HG03064 (cell line): ENCODE data around the gene BACE1-AS.
"Not testable (repeated sequence)": the region's sequence is repeated elsewhere in the genome, so short reads cannot be mapped to it uniquely, and the experiment has no call there.

ENCODE experiments used
- ATAC-seq: cut with Tn5 transposase; IDR thresholded peaks from one replicate; pipeline ENCODE4 v1.9.1; 2021; ENCODE audit warnings: low read depth; ENCODE audit not compliant: unreplicated experiment

BACE1-AS gene

DNA sequence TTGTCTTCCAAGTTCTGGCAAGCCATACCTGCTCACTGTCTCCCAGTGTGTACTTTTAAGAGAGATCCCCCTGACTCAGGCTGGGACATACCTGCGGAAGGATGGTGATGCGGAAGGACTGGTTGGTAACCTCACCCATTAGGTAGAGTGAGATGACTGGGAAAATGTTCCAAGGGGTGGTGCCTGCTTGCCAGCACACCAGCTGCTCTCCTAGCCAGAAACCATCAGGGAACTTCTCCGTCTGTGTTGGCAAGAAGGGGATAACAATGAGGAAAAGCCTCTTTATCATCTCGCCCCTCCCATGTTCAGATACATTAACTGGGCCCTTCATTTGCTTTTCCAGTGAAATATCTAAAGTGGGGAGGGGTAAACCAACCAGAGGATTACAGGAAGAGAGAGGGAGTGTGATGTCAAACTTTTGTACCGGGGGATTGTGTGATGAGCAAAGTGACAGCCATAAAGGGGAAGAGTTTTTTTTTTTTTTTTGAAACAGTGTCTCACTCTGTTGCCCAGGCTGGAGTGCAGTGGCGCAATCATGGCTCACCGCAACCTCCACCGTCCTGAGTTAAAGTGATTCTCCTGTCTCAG is at the start of gene BACE1-AS:
TSS of gene BACE1-AS (plus strand) at position 538 of the 588 bp plus-strand sequence.
- no peak for ATAC-seq

DNA sequence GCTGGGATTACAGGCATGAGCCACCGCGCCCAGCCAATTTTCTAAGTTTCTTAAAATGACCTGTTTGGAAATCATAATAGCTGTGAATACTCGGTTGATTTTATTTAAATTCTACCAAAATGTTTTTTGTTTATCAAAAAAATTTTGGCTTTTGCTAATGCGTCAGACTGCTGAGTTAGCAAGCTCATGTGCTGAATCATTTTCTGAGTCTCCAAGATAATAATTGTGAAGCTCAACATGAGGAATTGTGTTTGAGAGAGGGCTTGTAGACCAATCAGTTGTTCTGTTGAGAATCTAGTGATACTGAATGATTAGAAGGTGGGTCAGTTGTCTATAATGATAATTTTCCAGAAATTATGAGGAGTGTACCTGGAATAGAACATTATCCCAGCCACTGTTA is 42.8 kb upstream of the BACE1-AS start:
- no peak for ATAC-seq

DNA sequence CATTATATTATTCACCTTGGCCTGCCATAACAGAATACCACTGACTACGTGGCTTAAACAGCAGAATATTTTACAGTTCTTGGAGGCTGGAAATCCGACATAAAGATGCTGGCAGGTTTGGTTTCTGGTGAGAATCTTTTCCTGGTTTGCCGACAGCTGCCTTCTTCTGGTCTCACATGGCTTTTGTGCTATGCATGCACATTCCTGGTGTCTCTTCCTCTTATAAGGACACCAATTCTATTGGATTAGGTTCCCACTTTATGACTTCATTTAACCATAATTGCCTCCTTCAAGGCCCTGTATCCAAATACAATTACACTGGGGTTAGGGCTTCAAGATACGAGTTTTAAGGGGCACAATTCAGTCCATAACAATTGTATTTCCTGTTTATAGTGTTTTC is 41.6 kb upstream of the BACE1-AS start:
- ATAC-seq: no peak

DNA sequence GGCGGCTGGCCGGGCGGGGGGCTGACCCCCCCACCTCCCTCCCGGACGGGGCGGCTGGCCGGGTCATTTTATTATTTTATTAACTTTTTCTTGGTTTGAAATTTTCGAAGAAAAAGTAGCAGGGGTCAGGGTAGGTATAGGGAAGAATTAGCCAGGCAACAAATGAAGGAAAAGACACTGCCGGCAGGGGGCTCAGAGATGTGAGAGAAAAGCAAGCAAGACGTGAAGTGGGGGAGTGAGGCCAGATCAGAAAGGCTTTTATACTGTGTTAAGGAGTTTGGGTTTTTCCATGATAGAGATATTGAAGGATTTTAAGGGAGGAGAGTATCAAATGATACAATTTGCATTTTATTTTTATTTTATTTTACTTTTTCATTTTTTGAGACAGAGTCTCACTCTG is 39.6 kb upstream of the BACE1-AS start:
- no peak for ATAC-seq

DNA sequence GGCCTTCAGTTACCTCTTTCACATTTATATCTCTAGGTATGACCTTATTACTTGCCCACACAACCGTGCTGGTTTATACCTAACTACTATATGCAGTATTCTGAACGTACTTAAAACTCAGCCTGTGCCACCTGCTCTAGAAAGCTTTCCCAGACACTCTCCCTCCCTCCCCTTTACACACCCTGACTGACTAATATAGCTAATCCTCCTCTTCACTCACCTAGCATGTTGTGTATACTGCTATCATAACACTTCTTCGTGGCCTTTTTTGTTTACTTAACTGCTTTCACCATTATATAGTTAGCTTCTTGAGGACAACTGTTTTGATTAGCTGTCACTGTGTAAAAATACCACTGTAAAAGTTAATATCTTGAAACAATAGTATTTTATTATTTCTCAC is 35.2 kb upstream of the BACE1-AS start:
- ATAC-seq: no peak

DNA sequence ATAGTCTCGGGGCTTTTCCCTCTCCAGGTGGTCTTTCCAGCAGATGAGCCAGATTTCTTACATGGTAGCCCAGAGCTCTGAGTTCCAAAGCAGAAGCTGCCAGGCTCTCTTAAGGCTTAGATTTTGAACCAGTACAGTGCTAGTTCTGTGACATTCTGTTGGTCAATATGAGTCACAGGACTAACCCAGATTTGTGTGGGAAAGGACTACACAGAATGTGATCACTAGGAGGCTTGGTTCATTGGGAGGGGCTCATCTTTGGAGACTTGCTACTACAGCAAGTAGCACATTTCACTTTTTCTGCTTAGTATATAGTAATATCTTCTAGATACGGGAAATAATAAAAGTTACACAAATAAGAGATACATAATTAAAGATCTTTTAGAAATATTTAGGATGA is 34.6 kb upstream of the BACE1-AS start:
- no peak for ATAC-seq

DNA sequence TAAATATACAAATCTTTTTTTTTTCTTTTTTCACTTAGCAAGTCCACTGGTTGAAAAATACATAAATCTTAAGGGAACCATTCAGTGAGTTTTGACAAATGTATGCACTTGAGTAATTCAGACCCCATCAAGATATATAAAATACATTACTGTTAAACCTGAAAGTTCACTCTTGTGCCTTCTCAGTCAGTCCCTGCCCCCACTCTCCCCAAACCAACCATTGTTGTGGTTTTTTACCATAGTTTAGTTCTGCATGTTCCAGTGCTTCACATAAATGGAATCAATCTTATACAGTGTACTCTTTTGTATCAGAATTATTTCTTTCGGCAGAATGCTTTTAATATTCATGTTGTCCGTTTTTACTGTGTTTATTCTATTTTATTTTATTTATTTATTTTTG is 32.6 kb upstream of the BACE1-AS start:
- no peak for ATAC-seq

DNA sequence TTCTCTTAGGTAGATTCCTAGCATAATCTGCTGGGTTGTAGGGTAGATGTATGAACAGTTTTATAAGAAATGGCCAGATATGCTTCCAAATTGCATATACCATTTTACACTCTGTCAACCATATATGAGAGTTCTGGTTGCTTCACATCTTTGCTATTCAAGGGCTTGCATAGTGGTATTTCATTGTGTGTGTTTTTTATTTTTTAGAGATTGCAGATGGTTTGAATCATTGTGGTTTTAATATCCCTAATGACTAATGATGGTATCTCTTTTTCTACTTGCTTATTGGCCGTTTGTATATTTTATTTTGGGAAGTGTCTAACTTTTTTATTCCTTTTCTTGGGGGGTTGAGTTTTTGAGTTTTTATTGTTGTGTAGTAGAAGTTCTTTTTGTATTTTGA is 31.7 kb upstream of the BACE1-AS start:
- no peak for ATAC-seq

DNA sequence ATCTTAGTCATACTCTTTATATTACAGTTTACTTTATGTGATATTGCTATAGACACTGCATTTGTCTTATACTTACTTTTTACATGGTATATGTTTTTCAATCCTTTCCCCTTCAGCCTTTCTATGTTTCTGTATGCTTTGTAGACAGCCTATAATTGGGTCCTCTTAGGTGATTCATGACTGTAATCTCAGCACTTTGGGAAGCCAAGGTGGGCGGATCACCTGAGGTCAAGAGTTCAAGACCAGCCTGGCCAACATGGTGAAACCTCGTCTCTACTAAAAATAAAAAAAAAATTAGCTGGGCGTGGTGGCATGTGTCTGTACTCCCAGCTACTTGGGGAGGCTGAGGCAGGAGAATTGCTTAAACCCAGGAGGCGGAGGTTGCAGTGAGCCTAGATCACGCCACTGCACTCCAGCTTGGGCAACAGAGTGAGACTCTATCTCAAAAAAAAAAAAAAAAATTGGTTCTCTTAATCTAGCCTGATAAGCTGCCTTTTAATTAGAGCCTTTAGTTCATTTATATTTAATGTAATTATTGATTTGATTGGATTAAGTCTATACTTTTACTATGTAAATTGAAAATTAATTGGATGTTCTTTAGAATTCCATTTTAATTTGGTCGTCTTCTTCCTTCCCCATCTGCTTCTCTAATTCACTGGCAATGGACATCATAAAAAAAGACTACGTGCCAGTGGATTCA is 26.4 kb upstream of the BACE1-AS start:
- not testable (repeated sequence) for ATAC-seq

DNA sequence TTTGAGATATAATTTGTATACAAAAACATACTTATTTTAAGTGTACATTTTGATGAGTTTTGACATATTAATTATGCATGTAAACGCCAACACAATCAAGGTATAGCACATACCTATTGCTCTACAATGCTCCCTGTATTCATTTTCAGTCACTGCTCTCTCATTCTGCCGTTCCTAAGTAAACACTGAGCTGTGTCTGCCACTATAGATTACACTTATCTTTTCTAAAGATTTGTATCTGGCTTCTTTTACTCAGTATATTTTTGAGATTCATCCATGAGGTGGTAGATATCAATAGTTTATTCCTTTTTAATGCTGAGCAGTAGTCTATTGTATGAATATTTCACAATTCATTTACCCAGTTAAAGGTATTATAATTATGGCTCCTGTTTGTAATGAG is 25.4 kb upstream of the BACE1-AS start:
- no peak for ATAC-seq

DNA sequence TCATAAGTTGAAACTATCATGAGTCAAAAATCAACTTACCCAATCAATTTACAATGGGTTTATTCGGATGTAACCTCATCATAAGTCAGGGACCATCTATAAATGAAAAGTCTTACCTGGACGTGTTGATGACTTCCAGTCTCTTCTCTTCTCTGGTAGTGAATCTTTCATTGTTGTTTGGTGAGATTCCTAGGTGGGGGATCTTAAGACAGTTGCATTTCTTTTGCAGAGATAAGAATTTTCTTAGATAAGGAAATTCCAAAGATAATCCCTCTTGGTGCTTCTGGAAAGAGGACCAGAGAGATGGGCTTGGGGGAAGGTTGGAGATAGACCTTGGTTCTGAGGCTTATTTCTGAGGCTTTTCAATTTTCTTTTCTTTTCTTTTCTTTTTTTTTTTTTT is 21.3 kb upstream of the BACE1-AS start:
- ATAC-seq: no peak

DNA sequence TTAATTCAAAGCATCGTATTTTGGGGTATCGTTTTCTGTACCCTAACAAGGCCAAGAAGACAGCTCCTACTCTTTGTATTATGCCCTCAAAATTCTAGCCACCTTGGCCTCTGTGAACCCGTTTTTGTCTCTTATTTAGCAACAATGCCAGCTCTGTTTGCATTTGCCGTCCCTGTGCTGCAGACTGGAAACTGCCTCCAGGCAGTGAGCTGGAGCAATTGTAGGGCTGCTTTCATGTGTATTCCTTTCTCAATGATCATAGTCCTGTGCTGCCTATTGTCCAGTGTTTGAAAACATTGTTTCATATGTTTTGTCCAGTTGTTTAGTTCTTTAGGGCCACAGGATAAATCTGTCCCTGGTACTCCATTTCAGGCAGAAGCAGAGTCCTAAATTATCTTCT is 19.9 kb upstream of the BACE1-AS start:
- ATAC-seq: no peak

DNA sequence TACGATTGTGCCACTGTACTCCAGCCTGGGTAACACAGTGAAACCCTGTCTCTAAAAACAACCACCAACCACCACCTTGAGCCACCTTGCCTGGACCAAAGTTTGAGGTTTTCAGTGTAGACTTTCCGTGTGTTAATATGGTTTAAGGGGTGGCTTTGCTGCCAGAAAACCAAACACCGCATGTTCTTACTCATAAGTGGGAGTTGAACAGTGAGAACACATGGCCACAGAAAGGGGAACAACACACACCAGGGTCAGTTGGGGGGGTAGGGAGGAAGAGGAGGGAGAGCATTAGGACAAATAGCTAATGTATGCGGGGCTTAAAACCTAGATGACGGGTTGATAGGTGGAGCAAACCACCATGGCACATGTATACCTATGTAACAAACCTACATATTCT is 19.0 kb upstream of the BACE1-AS start:
- not testable (repeated sequence) for ATAC-seq

DNA sequence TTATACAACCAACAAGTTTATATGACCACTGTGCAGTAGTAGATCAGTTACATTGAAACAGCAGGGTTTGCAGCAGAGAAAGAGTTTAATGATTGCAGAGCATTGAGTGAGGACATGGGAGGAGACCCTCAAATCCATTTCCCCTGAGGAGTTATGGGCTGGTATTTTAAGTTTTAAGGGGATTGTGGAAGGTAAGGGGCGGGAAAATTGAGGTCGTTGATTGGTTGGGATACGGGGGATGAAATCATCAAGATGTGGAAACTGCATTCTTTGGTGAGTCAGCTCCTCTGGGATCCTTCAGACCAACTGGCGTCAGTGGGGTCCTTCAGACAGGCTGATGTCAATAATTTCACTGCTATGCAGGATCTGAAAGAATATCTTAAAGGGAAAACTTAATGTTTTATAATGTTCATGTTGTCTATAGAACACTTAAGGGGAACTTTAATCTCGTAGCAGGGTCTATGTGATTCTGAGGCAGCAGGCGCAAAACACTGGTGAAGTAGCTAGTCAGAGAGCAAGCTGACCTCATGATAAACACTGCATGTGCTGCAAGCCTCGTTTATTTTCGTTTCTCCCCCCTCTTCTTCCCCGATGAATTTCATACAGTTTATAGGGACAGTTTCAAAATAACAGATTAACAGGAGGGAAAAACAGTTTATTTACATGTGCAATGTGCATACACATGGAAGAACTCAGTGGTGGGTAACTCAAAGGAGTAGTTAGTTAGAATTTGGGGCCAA is 17.4 kb upstream of the BACE1-AS start:
- no peak for ATAC-seq

DNA sequence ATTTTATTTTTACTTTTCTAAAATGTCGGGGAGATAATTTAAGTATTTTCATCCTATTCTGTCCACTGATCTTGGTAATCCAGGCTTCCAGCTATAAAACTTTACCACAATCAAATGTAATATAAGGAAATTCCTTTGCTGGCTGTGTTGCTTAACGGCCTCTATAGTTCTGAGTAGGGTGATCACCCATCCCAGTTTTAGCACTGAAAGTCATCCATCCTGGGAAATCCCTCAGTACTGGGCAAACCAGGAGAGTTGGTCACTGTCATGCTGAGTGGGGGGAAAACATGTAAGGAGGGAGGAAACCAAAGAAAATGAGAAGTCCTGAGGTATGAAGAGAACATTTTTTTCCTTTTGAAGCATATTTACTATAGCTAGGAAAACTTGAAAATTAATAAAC is 12.8 kb upstream of the BACE1-AS start:
- no peak for ATAC-seq

DNA sequence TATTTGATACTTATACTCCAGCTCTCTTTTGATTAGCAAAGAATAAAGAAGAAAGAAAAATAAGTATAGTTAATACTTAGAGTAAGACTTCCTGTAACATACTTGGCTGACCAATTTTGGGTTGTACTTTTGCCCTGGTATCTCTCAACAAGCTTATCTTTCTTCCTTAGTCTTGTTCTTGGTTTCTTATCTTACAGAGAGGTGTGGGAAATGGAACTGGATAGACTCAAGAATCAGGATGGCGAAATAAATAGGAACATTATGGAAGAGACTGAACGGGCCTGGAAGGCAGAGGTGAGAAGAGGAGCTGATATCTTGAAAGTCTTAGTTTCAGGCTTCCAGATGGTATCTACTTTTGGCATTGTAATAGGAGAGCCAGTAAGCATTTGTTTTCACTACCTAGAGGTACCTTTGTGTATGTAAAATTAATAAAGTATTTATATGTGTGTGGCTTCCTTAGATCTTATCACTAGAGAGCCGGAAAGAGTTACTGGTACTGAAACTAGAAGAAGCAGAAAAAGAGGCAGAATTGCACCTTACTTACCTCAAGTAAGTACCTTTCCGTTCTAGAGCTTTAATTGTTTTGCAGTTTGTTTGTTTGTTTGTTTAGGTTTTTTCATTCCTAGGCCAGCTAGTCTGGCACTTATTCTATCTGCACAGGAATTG is 11.3 kb upstream of the BACE1-AS start:
- ATAC-seq: no peak

DNA sequence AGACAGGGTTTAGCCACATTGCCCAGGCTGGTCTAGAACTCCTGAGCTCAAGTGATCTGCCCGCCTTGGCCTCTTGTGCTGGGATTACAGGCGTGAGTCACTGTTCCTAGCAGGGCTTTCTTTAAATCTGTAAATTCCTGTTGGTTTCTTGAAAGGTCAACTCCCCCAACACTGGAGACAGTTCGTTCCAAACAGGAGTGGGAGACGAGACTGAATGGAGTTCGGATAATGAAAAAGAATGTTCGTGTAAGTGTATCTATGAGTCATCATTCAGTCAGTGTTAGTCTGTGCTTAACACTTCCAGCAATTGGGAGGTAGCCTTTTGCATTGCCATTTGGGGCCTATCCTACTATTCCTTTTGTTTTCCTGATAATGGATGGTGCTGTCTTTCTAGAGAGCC is 10.0 kb upstream of the BACE1-AS start:
- ATAC-seq: no peak

DNA sequence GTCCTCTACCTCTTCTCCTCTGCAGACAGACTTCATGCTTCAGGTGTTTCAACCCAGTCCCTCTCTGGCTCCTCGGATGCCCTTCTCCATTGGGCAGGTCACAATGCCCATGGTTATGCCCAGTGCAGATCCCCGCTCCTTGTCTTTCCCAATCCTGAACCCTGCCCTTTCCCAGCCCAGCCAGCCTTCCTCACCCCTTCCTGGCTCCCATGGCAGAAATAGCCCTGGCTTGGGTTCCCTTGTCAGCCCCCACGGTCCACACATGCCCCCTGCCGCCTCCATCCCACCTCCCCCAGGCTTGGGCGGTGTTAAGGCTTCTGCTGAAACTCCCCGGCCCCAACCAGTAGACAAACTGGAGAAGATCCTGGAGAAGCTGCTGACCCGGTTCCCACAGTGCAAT is 9.3 kb upstream of the BACE1-AS start:
- ATAC-seq: no peak

DNA sequence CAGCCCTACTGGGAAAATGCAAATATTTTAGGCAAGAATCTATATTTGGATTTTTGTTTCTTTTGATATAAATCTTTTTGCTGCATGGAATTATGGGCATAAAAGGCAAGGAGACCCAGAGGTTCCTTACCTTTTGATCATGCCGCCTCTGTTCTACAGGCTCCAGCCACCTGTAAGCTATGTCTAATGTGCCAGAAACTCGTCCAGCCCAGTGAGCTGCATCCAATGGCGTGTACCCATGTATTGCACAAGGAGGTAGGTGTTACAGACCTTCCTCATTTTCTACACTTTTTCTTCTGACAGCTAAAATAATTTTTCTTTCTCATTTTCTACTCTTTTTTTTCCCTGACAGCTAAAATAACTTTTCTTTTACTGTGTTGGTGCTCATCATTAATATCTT is 8.2 kb upstream of the BACE1-AS start:
- no peak for ATAC-seq

DNA sequence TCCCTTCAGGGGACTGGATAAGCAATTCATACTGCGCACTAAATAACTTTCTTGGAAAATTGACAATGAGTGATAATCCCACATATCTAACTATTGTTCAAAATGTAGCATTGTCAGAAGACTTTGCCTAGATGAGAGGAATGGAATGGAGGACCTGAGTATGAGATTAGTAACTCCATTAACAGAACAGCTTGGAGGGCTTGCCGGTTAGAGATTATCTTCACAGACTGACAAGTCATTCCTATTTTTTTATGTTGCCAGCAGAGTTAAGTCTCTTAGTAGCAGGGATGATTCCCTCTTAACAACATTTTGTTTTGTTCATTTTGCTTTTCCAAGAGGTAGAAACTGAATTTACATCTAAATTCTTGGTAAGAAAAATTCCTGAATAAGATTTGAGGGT is 7.1 kb upstream of the BACE1-AS start:
- no peak for ATAC-seq

DNA sequence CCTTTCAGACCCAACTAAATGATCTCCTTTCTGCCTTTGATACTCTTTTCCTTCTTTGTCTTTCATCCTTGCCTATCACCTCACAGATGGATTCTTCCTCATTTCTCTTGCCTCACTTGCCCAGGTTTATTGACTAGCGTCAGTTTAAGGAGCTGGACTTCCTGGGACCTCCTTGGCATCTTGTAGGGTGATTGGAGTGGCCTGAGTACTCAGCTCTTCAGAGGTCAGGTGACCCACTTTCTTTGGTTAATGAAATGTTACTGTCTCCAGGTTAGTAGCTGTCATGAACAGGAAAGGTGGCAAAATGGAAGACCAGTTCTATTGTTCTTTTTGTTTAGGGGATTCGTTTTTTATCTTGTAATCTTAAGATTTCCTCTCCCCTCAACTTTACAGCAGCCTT is 4.6 kb upstream of the BACE1-AS start:
- ATAC-seq: no peak
